AG09319 (cell line): ENCODE data around the gene CT47A1.
A peak's percentile ranks its signal among the peaks of the same experiment; 100 is the strongest.
"Not testable (repeated sequence)": the region's sequence is repeated elsewhere in the genome, so short reads cannot be mapped to it uniquely, and the experiment has no call there.

Source experiments
- DNase-seq: peaks from one replicate; pipeline ENCODE4 v3.0.0-alpha.2; 2010; ENCODE audit warnings: low read depth; ENCODE audit errors: extremely low read depth
- CTCF ChIP-seq: IDR thresholded peaks from 2 replicates; pipeline ENCODE4 v1.5.1; 2011; ENCODE audit warnings: low read depth, mild to moderate bottlenecking, inconsistent platforms, low read length, moderate library complexity

The CT47A1 gene

GRCh38 chrX:121009764-121010163, 24.2 kb upstream of the CT47A1 start:
- no peak for TF ChIP-seq CTCF
- no peak for DNase-seq

DNA sequence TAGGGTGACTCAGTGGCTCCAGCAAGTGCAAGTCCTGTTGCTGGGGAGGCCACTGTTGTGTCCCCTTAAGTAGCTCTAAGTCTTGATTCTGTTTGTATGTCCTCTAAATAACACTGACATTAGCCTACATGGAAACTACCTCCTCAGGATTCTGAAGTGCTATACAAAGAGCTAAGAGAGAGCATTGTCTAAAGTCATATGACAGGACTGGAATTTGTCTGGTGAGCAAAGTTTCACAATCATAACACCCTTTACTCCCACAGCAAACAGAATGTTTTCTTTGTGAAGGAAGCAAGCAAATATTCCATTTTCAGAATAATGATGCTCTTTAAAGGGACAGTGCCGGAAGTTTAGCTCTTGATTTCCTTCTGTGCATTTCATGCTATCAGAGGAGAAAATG, 23.4 kb upstream of the CT47A1 start:
- DNase-seq = no peak

GRCh38 chrX:121000589-121000988, 15.0 kb upstream of the CT47A1 start:
- TF ChIP-seq CTCF = peak; percentile 11; the same call in 1 of the 2 replicates
- DNase-seq = no peak

More for the DNA sequence above, 23.4 kb upstream of the CT47A1 start:
- TF ChIP-seq CTCF = no peak

- DNase-seq = no peak
- no peak for TF ChIP-seq CTCF
Measured at GRCh38 chrX:120999413-120999812, 13.9 kb upstream of the CT47A1 start.

- not testable (repeated sequence) for DNase-seq
Measured at GRCh38 chrX:120956500-120956899, 29.1 kb downstream of the CT47A1 start, which contains the start of gene CT47A7. Gene CT47A7, minus strand, starts transcription at chrX:120956600. Its CDS starts 255 bp downstream, at chrX:120956345.
